ENCODE results near the gene SFT2D3. TPM values are rescaled to one million over a fixed set of nuclear protein-coding genes. Genes with fewer than 3 reads are reported as not detected.
A peak's percentile ranks its signal among the peaks of the same experiment; 100 is the strongest.

SFT2D3 gene
- total and polyA plus RNA-seq, 8 donors = 0.56 to 6.8 (median 2.8) TPM; not detected in 4

DNA sequence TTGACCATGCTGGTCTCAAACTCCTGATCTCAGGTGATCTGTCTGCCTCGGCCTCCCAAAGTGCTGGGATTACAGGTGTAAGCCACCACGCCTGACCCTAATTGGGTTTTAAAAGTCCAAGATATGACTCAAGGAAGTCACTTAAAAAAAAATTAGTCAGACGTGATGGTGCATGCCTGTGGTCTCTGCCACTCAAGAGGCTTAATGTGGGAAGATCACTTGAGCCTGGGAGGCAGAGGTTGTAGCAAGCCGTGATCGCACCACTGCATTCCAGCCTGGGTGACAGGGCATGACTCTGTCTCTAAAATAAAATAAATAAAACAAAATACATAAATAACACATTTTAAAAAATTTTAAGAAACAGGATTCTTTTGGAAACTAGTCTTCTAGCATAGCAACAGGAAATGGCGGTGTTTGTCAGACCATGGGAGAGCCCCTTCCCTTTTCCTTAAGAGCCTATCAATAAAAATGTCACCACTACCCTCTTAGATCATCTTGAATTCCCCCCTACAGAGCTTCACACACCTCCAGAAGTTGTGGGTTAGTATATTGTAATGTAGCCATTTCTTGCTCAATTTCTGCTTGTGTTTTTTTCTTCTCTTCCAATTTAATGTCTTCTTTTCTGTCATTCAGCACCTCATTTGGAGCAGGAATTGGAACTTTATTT lies 20.1 kb downstream of the SFT2D3 start:
- Histone ChIP-seq H3K4me1 (no peaks in the 10 kb centered on the region), H3K36me3 (peaks cover 0 to 77% of the 10 kb centered on the region in 2 donors), H3K4me3 (no peak overlapping the region), H3K27ac (no peak overlapping the region), H3K9me3 (no peaks in the 10 kb centered on the region), H3K27me3 (no peaks in the 10 kb centered on the region)
- DNase-seq (peak in 1 of 4 donors; percentile 26), ATAC-seq (peak; percentile 70)
- intact Hi-C loops (cut with DNase I) = no loop called here
- TF ChIP-seq, protein P1, sequence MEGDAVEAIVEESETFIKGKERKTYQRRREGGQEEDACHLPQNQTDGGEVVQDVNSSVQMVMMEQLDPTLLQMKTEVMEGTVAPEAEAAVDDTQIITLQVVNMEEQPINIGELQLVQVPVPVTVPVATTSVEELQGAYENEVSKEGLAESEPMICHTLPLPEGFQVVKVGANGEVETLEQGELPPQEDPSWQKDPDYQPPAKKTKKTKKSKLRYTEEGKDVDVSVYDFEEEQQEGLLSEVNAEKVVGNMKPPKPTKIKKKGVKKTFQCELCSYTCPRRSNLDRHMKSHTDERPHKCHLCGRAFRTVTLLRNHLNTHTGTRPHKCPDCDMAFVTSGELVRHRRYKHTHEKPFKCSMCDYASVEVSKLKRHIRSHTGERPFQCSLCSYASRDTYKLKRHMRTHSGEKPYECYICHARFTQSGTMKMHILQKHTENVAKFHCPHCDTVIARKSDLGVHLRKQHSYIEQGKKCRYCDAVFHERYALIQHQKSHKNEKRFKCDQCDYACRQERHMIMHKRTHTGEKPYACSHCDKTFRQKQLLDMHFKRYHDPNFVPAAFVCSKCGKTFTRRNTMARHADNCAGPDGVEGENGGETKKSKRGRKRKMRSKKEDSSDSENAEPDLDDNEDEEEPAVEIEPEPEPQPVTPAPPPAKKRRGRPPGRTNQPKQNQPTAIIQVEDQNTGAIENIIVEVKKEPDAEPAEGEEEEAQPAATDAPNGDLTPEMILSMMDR (IDR thresholded peaks at IDR 0.05) = no peak

DNA sequence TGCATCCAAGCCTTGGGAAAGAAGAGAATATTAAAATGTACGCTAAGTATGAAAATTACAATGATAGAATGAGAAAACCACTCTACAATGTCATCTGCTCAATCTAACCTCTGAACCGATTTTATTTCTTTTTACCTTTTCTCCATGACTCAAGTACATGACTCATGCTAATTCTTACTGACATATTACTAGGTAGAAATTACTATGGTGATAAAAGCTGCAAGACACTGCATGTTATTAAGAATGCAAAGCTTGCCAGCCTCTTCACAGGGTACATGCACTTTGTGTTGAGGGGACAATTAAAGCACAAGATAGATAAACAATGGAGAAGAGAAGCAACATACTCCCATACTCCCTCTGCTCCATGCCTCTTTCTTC lies 20.7 kb downstream of the SFT2D3 start:
- no peak for DNase-seq
- ATAC-seq = peak; percentile 45
- intact Hi-C loops (cut with DNase I) = no loop called here
- Histone ChIP-seq H3K4me1 (no peaks in the 10 kb centered on the region), H3K36me3 (peaks cover 0 to 72% of the 10 kb centered on the region in 2 donors), H3K27ac (no peak overlapping the region), H3K9me3 (no peaks in the 10 kb centered on the region), H3K27me3 (no peaks in the 10 kb centered on the region), H3K4me3 (no peak overlapping the region)
- TF ChIP-seq, protein P1 (IDR thresholded peaks at IDR 0.05) = no peak

DNA sequence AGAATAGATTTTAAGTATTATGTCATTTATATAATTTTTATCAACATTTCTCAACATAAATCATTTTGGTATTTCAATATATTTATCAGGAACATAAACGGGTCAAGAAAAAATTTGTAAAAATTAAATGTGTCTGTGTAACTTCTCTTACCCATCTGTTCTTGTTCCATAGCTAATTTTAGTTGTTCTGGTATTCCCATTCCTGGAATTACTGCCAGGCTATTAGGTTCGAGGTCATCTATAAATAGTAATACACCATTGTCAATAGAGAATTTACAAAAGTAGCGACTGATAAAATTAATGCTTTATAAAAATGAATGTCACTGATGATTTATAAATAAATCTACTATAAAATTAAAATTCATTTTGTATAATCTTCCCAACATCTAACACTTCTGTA lies 21.5 kb downstream of the SFT2D3 start:
- intact Hi-C loops (cut with DNase I) = no loop called here
- ATAC-seq = no peak
- H3K4me1 ChIP-seq = no peaks in the 10 kb centered on the region
- H3K27me3 ChIP-seq = no peaks in the 10 kb centered on the region
- no peak for DNase-seq
- H3K4me3 ChIP-seq = no peak overlapping the region
- H3K36me3 ChIP-seq = peaks cover 0 to 71% of the 10 kb centered on the region in 2 donors
- no peaks in the 10 kb centered on the region for H3K9me3 ChIP-seq
- TF ChIP-seq, protein P1 (IDR thresholded peaks at IDR 0.05) = no peak
- no peak overlapping the region for H3K27ac ChIP-seq

DNA sequence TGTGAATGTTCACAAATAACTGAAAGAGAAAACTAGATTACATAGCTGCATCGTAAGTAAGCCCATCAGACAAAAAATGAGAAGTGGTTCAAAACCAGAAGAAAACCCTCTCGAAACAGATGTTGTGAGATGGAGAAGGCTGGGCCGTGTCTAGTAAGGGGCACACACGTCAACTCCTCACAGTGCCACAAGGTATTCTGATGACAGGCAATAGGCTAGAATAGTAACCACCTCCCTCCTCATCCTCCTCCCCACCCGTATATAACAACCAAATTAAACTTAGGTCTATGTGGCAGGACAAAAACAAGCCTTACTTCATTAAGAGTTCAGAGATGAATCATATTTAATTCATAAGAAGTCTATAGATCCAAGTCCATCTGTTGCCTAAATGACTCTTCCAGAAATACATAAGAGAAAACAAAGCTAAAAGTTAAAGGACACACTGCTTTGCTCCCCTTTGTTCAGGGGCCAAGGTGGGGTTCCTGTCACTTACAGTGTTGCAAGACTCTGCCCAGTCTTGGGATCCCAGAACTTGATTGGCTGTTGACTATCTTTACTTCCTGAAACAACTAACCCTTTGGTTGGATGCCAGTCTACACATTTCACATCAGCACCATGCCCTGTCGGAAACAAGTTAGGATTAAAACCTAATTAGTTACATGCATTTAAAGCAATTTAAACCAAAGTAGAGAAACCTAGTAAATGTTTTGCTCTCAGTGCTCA lies 25.0 kb downstream of the SFT2D3 start:
- ATAC-seq (no peak), DNase-seq (no peak)
- Histone ChIP-seq H3K27ac (no peak overlapping the region), H3K4me1 (no peaks in the 10 kb centered on the region), H3K36me3 (peaks cover 0 to 39% of the 10 kb centered on the region in 2 donors), H3K27me3 (no peaks in the 10 kb centered on the region), H3K4me3 (no peak overlapping the region), H3K9me3 (no peaks in the 10 kb centered on the region)
- TF ChIP-seq, protein P1 (IDR thresholded peaks at IDR 0.05) = no peak
- intact Hi-C loops (cut with DNase I) = no loop called here

DNA sequence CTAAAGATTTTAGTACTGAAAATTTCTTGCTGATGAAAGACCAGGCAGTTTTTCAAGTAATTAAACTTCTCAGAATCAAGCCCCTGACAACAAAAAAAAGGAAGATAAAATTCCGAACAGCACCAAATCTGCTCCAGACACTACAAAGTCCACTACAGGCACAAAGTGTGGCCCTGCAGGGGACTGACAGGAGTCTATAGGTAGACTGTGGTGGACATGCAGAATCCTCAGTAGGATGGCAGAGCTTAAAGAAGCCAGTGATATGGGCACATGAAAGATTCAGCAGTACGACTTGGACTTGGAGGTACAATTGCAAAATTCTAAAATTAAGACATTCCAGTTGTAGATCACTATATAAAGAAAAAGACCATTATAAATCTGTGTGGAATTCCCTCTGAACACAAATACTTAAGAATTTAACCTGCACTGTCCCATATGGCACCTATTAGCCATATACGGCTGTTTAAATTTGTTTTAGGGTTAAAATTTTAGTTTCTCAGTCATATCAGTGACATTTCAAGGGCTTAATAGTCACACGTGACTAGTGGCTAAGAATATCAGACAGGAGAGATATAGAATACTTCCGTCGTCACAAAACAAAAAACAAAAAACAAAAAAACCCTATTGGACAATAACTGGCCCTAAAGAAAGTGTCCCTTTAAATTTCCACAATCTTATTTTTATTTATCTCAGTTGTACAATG lies 32.0 kb downstream of the SFT2D3 start:
- H3K4me3 ChIP-seq = no peak overlapping the region
- peaks cover 0 to 14% of the 10 kb centered on the region in 2 donors for H3K4me1 ChIP-seq
- H3K36me3 ChIP-seq = peaks cover 0 to 6% of the 10 kb centered on the region in 2 donors
- peak overlapping the region in 1 of 2 donors; percentile 69 for H3K27ac ChIP-seq
- TF ChIP-seq, protein P1 (IDR thresholded peaks at IDR 0.05) = no peak
- no peaks in the 10 kb centered on the region for H3K27me3 ChIP-seq
- DNase-seq (no peak), ATAC-seq (no peak)
- intact Hi-C loops (cut with DNase I) = no loop called here
- H3K9me3 ChIP-seq = no peaks in the 10 kb centered on the region

All from left lung (tissue), 10 donors.